Smooth muscle cell of the brain vasculature (primary cell): ENCODE results near the gene JADE2.

Source experiments
- DNase-seq: peaks from one replicate; pipeline ENCODE4 v3.0.0-alpha.2; 2012; ENCODE audit warnings: low read depth, low spot score

Gene JADE2

GRCh38 chr5:134529460-134529859 lies 4.0 kb downstream of the JADE2 start:
- no peak for DNase-seq

- DNase-seq, result no peak
These were observed 5.0 kb downstream of the JADE2 start for GRCh38 chr5:134530301-134531077.

- DNase-seq, result no peak
These were observed 7.8 kb downstream of the JADE2 start for GRCh38 chr5:134533115-134533815.

GRCh38 chr5:134534058-134534725 lies 8.7 kb downstream of the JADE2 start:
- no peak for DNase-seq

GRCh38 chr5:134534726-134535110 lies 9.2 kb downstream of the JADE2 start:
- DNase-seq, result no peak

GRCh38 chr5:134536876-134537275 lies 11.4 kb downstream of the JADE2 start:
- no peak for DNase-seq

- no peak for DNase-seq
These were observed 11.8 kb downstream of the JADE2 start for GRCh38 chr5:134537297-134537696.

- no peak for DNase-seq
These were observed 12.8 kb downstream of the JADE2 start for GRCh38 chr5:134538296-134538695.

- DNase-seq, result no peak
These were observed 14.3 kb downstream of the JADE2 start for GRCh38 chr5:134539732-134540131.

- DNase-seq, result no peak
These were observed 15.6 kb downstream of the JADE2 start for GRCh38 chr5:134540747-134541733.

GRCh38 chr5:134541736-134542376 lies 16.4 kb downstream of the JADE2 start:
- no peak for DNase-seq

GRCh38 chr5:134543820-134544614 lies 18.5 kb downstream of the JADE2 start:
- no peak for DNase-seq

GRCh38 chr5:134545070-134545868 lies 19.8 kb downstream of the JADE2 start:
- no peak for DNase-seq

GRCh38 chr5:134547066-134547465 lies 21.6 kb downstream of the JADE2 start:
- DNase-seq, result no peak

GRCh38 chr5:134547579-134547978 lies 22.1 kb downstream of the JADE2 start:
- DNase-seq, result no peak

GRCh38 chr5:134547999-134548658 lies 22.7 kb downstream of the JADE2 start:
- no peak for DNase-seq

GRCh38 chr5:134549714-134550113 lies 24.2 kb downstream of the JADE2 start:
- no peak for DNase-seq
